AG04450 (cell line): ENCODE results near the gene PLA2G4B. TPM values are rescaled to one million over a fixed set of nuclear protein-coding genes. Genes with fewer than 3 reads are reported as not detected.

ENCODE experiments used
- CTCF ChIA-PET: fragments of 300-600, 350-600 bp; formaldehyde crosslinking; extraction: SDS; loops from one replicate; lab custom pipeline; 2022; ENCODE audit warnings: antibody characterized with exemption, inconsistent platforms; lab: Charles Lee
- POLR2A ChIA-PET: fragments of 350-600 bp; formaldehyde crosslinking; extraction: SDS; loops from one replicate; lab custom pipeline; 2021; ENCODE audit warnings: antibody characterized with exemption, inconsistent platforms; lab: Yijun Ruan, JAX
- DNase-seq: peaks from one replicate; pipeline ENCODE4 v3.0.0-alpha.2; 2011; ENCODE audit warnings: low read depth, low spot score
- H3K27ac ChIP-seq: one replicate; pipeline ENCODE4 v1.5.1; 2012; ENCODE audit warnings: low read depth, low read length, control low read depth
- H3K27me3 ChIP-seq: one replicate; pipeline ENCODE4 v1.6.0; 2012; ENCODE audit warnings: low read length; ENCODE audit not compliant: control insufficient read depth, insufficient read depth
- H3K4me3 ChIP-seq: 2 replicates; pipeline ENCODE4 v1.5.1; 2011; ENCODE audit warnings: mild to moderate bottlenecking, low read depth, low read length, control low read depth
- H3K9me3 ChIP-seq: 2 replicates; pipeline ENCODE4 v1.5.1; 2012; ENCODE audit warnings: low read length; ENCODE audit not compliant: control insufficient read depth, insufficient read depth
- CTCF ChIP-seq: IDR thresholded peaks from 2 replicates; pipeline ENCODE4 v1.5.1; 2011; ENCODE audit warnings: low read depth, low read length, control low read depth, inconsistent platforms
- polyA plus RNA-seq: library from polyadenylated mRNA; depleted of rRNA; stranded (reverse); fragments of >200 nt; gene quantifications from 2 replicates; pipeline ENCODE4 v1.2.3, GENCODE V29; 2011

The PLA2G4B gene
- polyA plus RNA-seq, 1 experiment: 1.3 TPM

- no peak for TF ChIP-seq CTCF
- Histone ChIP-seq H3K9me3 (no peaks in the 10 kb centered on the region), H3K27me3 (no peaks in the 10 kb centered on the region), H3K27ac (no peak overlapping the region), H3K4me3 (no peak overlapping the region)
- no peak for DNase-seq
- CTCF ChIA-PET: interaction anchor here (15.8 kb wide), 1 partner anchor 29 kb away, joined by 362 read pairs; the partner anchor contains the start of gene MAPKBP1
- POLR2A ChIA-PET: no interaction called here
Measured at GRCh38 chr15:41805711-41806110, 32.9 kb upstream of the PLA2G4B start.

GRCh38 chr15:41806291-41807181 is 32.1 kb upstream of the PLA2G4B start:
- TF ChIP-seq CTCF: no peak
- CTCF ChIA-PET: interaction anchor here (15.8 kb wide), 1 partner anchor 29 kb away, joined by 362 read pairs; the partner anchor contains the start of gene MAPKBP1
- POLR2A ChIA-PET: no interaction called here
- no peak for DNase-seq
- no peak overlapping the region for H3K27ac ChIP-seq
- no peaks in the 10 kb centered on the region for H3K27me3 ChIP-seq
- no peak overlapping the region for H3K4me3 ChIP-seq
- H3K9me3 ChIP-seq: no peaks in the 10 kb centered on the region

GRCh38 chr15:41809121-41809520 is 29.5 kb upstream of the PLA2G4B start:
- Histone ChIP-seq H3K27ac (no peak overlapping the region), H3K4me3 (no peak overlapping the region), H3K9me3 (no peaks in the 10 kb centered on the region), H3K27me3 (no peaks in the 10 kb centered on the region)
- TF ChIP-seq CTCF: no peak
- DNase-seq: no peak
- ChIA-PET POLR2A (interaction anchor here (0.6 to 0.8 kb wide), 2 partner anchors 35 to 251 kb away, joined by 3 read pairs; partner anchors contain the start of gene MAPKBP1), CTCF (interaction anchor here (1.0 to 15.8 kb wide), 4 partner anchors 12 to 344 kb away, joined by 4 to 362 read pairs (median 6); partner anchors contain the start of gene MAPKBP1)

GRCh38 chr15:41809526-41810220 is 29.0 kb upstream of the PLA2G4B start:
- H3K27ac ChIP-seq: no peak overlapping the region
- POLR2A ChIA-PET: interaction anchor here (0.6 to 0.8 kb wide), 4 partner anchors 29 to 292 kb away, joined by 3 to 11 read pairs (median 3); partner anchors contain the start of gene MAPKBP1
- H3K4me3 ChIP-seq: no peak overlapping the region
- H3K9me3 ChIP-seq: no peaks in the 10 kb centered on the region
- no peak for TF ChIP-seq CTCF
- CTCF ChIA-PET: interaction anchor here (0.7 to 15.8 kb wide), 7 partner anchors 13 to 344 kb away, joined by 4 to 362 read pairs (median 8); partner anchors contain the start of genes MAPKBP1 and TYRO3
- no peaks in the 10 kb centered on the region for H3K27me3 ChIP-seq
- no peak for DNase-seq
